Calu3 (cell line): Measurements from ENCODE around the gene ELP1. TPM values are rescaled to one million over a fixed set of nuclear protein-coding genes. Genes with fewer than 3 reads are reported as not detected.

Experiments used
- BruUV-seq: library from RNA; stranded (reverse); fragments of 400-500 nt; replicated peaks from 2 replicates; lab custom pipeline; 2021; lab: Mats Ljungman, UMichigan
- CTCF ChIA-PET: fragments of 300-600 bp; sonication (Branson Sonifier 250); formaldehyde crosslinking; loops from one replicate; lab custom pipeline; 2022; ENCODE audit warnings: antibody characterized with exemption; lab: Charles Lee
- DNase-seq: peaks from one replicate; pipeline ENCODE4 v3.0.0; 2022
- H3K27ac Mint-ChIP-seq: one replicate; pipeline ENCODE4 v1.8.0; 2022; ENCODE audit warnings: mixed read lengths; ENCODE audit not compliant: unreplicated experiment
- H3K27me3 Mint-ChIP-seq: one replicate; pipeline ENCODE4 v1.8.0; 2022; ENCODE audit warnings: mixed read lengths; ENCODE audit not compliant: unreplicated experiment
- H3K36me3 Mint-ChIP-seq: one replicate; pipeline ENCODE4 v1.8.0; 2022; ENCODE audit warnings: mild to moderate bottlenecking, moderate library complexity, mixed read lengths; ENCODE audit not compliant: insufficient read depth, unreplicated experiment
- H3K4me1 Mint-ChIP-seq: one replicate; pipeline ENCODE4 v1.8.0; 2022; ENCODE audit warnings: mild to moderate bottlenecking, low read depth, mixed read lengths; ENCODE audit not compliant: unreplicated experiment
- H3K4me3 Mint-ChIP-seq: one replicate; pipeline ENCODE4 v1.8.0; 2022; ENCODE audit warnings: mild to moderate bottlenecking, low read depth, moderate library complexity, mixed read lengths; ENCODE audit not compliant: unreplicated experiment
- H3K9me3 Mint-ChIP-seq: one replicate; pipeline ENCODE4 v1.8.0; 2022; ENCODE audit warnings: low read depth, mixed read lengths; ENCODE audit not compliant: unreplicated experiment
- CTCF ChIP-seq: fragments of 200-600 bp; IDR thresholded peaks from one replicate; pipeline ENCODE4 v1.8.0; 2022; ENCODE audit warnings: antibody characterized with exemption; ENCODE audit not compliant: unreplicated experiment
- intact Hi-C: fragments of 100-400 bp; cut with micrococcal nuclease; formaldehyde crosslinking; loops from one replicate; pipeline ENCODE4 v1.10.0; 2022; ENCODE audit not compliant: unreplicated experiment
- total RNA-seq: library from RNA; stranded (reverse); gene quantifications from 2 replicates; pipeline ENCODE4 v1.2.3, GENCODE V29; 2022

Gene ELP1
- total RNA-seq, 1 experiment from 2014 or later, result 17.9 TPM

GRCh38 chr9:108831496-108832178, 102.3 kb downstream of the ELP1 start:
- no peaks in the 10 kb centered on the region for H3K4me1 Mint-ChIP-seq
- CTCF ChIA-PET, result no interaction called here
- H3K4me3 Mint-ChIP-seq, result no peak overlapping the region
- no peak for TF ChIP-seq CTCF
- H3K27ac Mint-ChIP-seq, result no peak overlapping the region
- H3K9me3 Mint-ChIP-seq, result no peaks in the 10 kb centered on the region
- no TSS peak for BruUV-seq
- intact Hi-C loops, result no loop called here
- peaks cover 15% of the 10 kb centered on the region for H3K27me3 Mint-ChIP-seq
- no peaks in the 10 kb centered on the region for H3K36me3 Mint-ChIP-seq
- DNase-seq, result no peak

- H3K27ac Mint-ChIP-seq, result no peak overlapping the region
- no peak for TF ChIP-seq CTCF
- no peaks in the 10 kb centered on the region for H3K36me3 Mint-ChIP-seq
- intact Hi-C loops, result no loop called here
- BruUV-seq, result no TSS peak
- CTCF ChIA-PET, result no interaction called here
- DNase-seq, result no peak
- no peaks in the 10 kb centered on the region for H3K9me3 Mint-ChIP-seq
- H3K4me1 Mint-ChIP-seq, result no peaks in the 10 kb centered on the region
- H3K27me3 Mint-ChIP-seq, result peaks cover 15% of the 10 kb centered on the region
- no peak overlapping the region for H3K4me3 Mint-ChIP-seq
Measured at GRCh38 chr9:108830272-108830671, 103.7 kb downstream of the ELP1 start.

GRCh38 chr9:108823829-108824228, 110.1 kb downstream of the ELP1 start:
- intact Hi-C loops, result no loop called here
- no peak for TF ChIP-seq CTCF
- Mint-ChIP-seq H3K36me3 (no peaks in the 10 kb centered on the region), H3K4me3 (no peak overlapping the region), H3K27ac (no peak overlapping the region), H3K9me3 (peaks cover 6% of the 10 kb centered on the region), H3K4me1 (no peaks in the 10 kb centered on the region), H3K27me3 (no peaks in the 10 kb centered on the region)
- no TSS peak for BruUV-seq
- DNase-seq, result no peak
- CTCF ChIA-PET, result no interaction called here

Other genes starting within 250 kb of the ELP1 start
- not detected in 2 replicates for gene ACTL7B, start 78.1 kb downstream of the ELP1 start, total RNA-seq
- not detected in 2 replicates for gene ACTL7A, start 71.9 kb downstream of the ELP1 start, total RNA-seq
- gene ABITRAM, start 276 bp upstream of the ELP1 start, total RNA-seq, result 6.6 and 7.1 TPM in 2 replicates
- gene CTNNAL1, start 79.4 kb upstream of the ELP1 start, total RNA-seq, result 20.6 and 23.7 TPM in 2 replicates
- gene TMEM245, start 185.8 kb upstream of the ELP1 start, total RNA-seq, result 52.2 and 54.0 TPM in 2 replicates
- not detected in 2 replicates for gene FRRS1L, start 233.1 kb upstream of the ELP1 start, total RNA-seq